Non-pigmented ciliary epithelial cell (primary cell): ENCODE measurements around the gene PDIA4.

ENCODE experiments used
- DNase-seq: peaks from one replicate; pipeline ENCODE4 v3.0.0-alpha.2; 2010; ENCODE audit warnings: low read depth

The PDIA4 gene

GRCh38 chr7:148967032-148967372, 61.3 kb downstream of the PDIA4 start:
- no peak for DNase-seq

- no peak for DNase-seq
These were observed 63.6 kb downstream of the PDIA4 start for GRCh38 chr7:148964483-148965267.

- DNase-seq: no peak
These were observed 64.5 kb downstream of the PDIA4 start for GRCh38 chr7:148963583-148964482.

GRCh38 chr7:148962823-148963582, 65.3 kb downstream of the PDIA4 start:
- DNase-seq: no peak

GRCh38 chr7:148962440-148962822, 65.9 kb downstream of the PDIA4 start:
- DNase-seq: no peak

GRCh38 chr7:148959726-148960125, 68.6 kb downstream of the PDIA4 start:
- no peak for DNase-seq

GRCh38 chr7:148958061-148958460, 70.2 kb downstream of the PDIA4 start:
- DNase-seq: no peak

GRCh38 chr7:148954766-148955165, 73.5 kb downstream of the PDIA4 start:
- DNase-seq: no peak

- no peak for DNase-seq
These were observed 74.6 kb downstream of the PDIA4 start for GRCh38 chr7:148953676-148954075.
